HG03342 (cell line): ENCODE measurements around the gene UBR2.
A peak's percentile ranks its signal among the peaks of the same experiment; 100 is the strongest.
"Not testable (repeated sequence)": the region's sequence is repeated elsewhere in the genome, so short reads cannot be mapped to it uniquely, and the experiment has no call there.

Experiments used
- ATAC-seq: cut with Tn5 transposase; IDR thresholded peaks from one replicate; pipeline ENCODE4 v1.9.1; 2021; ENCODE audit warnings: mild to moderate bottlenecking, moderate library complexity; ENCODE audit not compliant: unreplicated experiment

Gene UBR2

GRCh38 chr6:42722497-42722896 lies 158.7 kb downstream of the UBR2 start, which contains the start of gene PRPH2:
PRPH2 (minus strand) TSS chr6:42722597; CDS start chr6:42722334, 263 bp downstream.
- no peak for ATAC-seq

GRCh38 chr6:42724825-42725224 lies 161.0 kb downstream of the UBR2 start:
- ATAC-seq = no peak

GRCh38 chr6:42726026-42726425 lies 162.2 kb downstream of the UBR2 start:
- ATAC-seq = no peak

GRCh38 chr6:42726485-42727086 lies 162.8 kb downstream of the UBR2 start:
- peak; percentile 77 for ATAC-seq

- no peak for ATAC-seq
These were observed 163.3 kb downstream of the UBR2 start for GRCh38 chr6:42727087-42727611.

- ATAC-seq = no peak
These were observed 163.8 kb downstream of the UBR2 start for GRCh38 chr6:42727627-42728026.

- ATAC-seq = no peak
These were observed 165.9 kb downstream of the UBR2 start for GRCh38 chr6:42729731-42730130.

- not testable (repeated sequence) for ATAC-seq
These were observed 170.1 kb downstream of the UBR2 start for GRCh38 chr6:42733867-42734481.

GRCh38 chr6:42735976-42736375 lies 172.1 kb downstream of the UBR2 start:
- no peak for ATAC-seq

- no peak for ATAC-seq
These were observed 176.9 kb downstream of the UBR2 start for GRCh38 chr6:42740725-42741124.

GRCh38 chr6:42742116-42742894 lies 178.5 kb downstream of the UBR2 start:
- ATAC-seq = no peak
